HepG2 (cell line): ENCODE data around the gene MYOM1. TPM values are rescaled to one million over a fixed set of nuclear protein-coding genes. Genes with fewer than 3 reads are reported as not detected.

Experiments used
- CEBPG ChIP-seq: IDR thresholded peaks from 2 replicates; pipeline ENCODE4 v1.6.1; 2016
- CTCF ChIP-seq: sonication (generic); formaldehyde crosslinking; IDR thresholded peaks from 2 replicates; pipeline ENCODE4 v1.5.0; 2020; ENCODE audit warnings: mild to moderate bottlenecking, missing genetic modification reagents, moderate library complexity
- EED ChIP-seq: sonication (generic); formaldehyde crosslinking; IDR thresholded peaks from 2 replicates; pipeline ENCODE4 v1.5.0; 2020; ENCODE audit warnings: mild to moderate bottlenecking, missing genetic modification reagents
- ETS1 ChIP-seq: sonication (generic); formaldehyde crosslinking; IDR thresholded peaks from 2 replicates; pipeline ENCODE4 v1.4.0; 2020; ENCODE audit warnings: missing genetic modification reagents
- ETV6 ChIP-seq: sonication (generic); formaldehyde crosslinking; conservative IDR thresholded peaks from 2 replicates; pipeline ENCODE4 v1.4.0; 2020; ENCODE audit warnings: missing genetic modification reagents
- FOXA1 ChIP-seq, 2 experiments: fragments of 450-650 bp in 1 of 2; sonication (generic) in 1 of 2; formaldehyde crosslinking in 1 of 2; IDR thresholded peaks; 2 replicates each; pipeline versions ENCODE4 v1.4.0 to v1.6.1; 2016 to 2020; ENCODE audit warnings: missing genetic modification reagents in 1 of 2
- KLF12 ChIP-seq: sonication (generic); formaldehyde crosslinking; IDR thresholded peaks from 2 replicates; pipeline ENCODE4 v1.4.0; 2020; ENCODE audit warnings: missing genetic modification reagents, borderline replicate concordance
- MYNN ChIP-seq: sonication (generic); formaldehyde crosslinking; IDR thresholded peaks from 2 replicates; pipeline ENCODE4 v1.4.0; 2020; ENCODE audit warnings: mild to moderate bottlenecking, low read depth, missing genetic modification reagents
- PAWR ChIP-seq: sonication (generic); formaldehyde crosslinking; IDR thresholded peaks from 2 replicates; pipeline ENCODE4 v1.4.0; 2020; ENCODE audit warnings: missing genetic modification reagents, mild to moderate bottlenecking, borderline replicate concordance
- SAFB2 ChIP-seq: sonication (generic); formaldehyde crosslinking; IDR thresholded peaks from 2 replicates; pipeline ENCODE4 v1.5.1; 2020; ENCODE audit warnings: missing genetic modification reagents, low read depth, mild to moderate bottlenecking, borderline replicate concordance
- SSRP1 ChIP-seq: IDR thresholded peaks from 2 replicates; pipeline ENCODE4 v1.6.1; 2016; ENCODE audit warnings: control low read depth
- TOPORS ChIP-seq: sonication (generic); formaldehyde crosslinking; IDR thresholded peaks from 2 replicates; pipeline ENCODE4 v1.8.0; 2023; ENCODE audit warnings: mild to moderate bottlenecking, missing genetic modification reagents
- ZNF180 ChIP-seq: sonication (generic); formaldehyde crosslinking; IDR thresholded peaks from 2 replicates; pipeline ENCODE4 v1.4.0; 2020; ENCODE audit warnings: low read depth, missing genetic modification reagents, borderline replicate concordance
- ZNF326 ChIP-seq: sonication (generic); formaldehyde crosslinking; IDR thresholded peaks from 2 replicates; pipeline ENCODE4 v1.4.0; 2020; ENCODE audit warnings: missing genetic modification reagents, borderline replicate concordance
- ZNF34 ChIP-seq: sonication (generic); formaldehyde crosslinking; IDR thresholded peaks from 2 replicates; pipeline ENCODE4 v1.4.0; 2020; ENCODE audit warnings: mild to moderate bottlenecking, missing genetic modification reagents, borderline replicate concordance
- polyA plus RNA-seq, 8 experiments: library from polyadenylated mRNA; depleted of rRNA in 3 of 8; stranded (reverse) in 7 of 8; unstranded in 1 of 8; fragments of >200 nt; fragmentation: Illumina TruSeq in 4 of 8; extraction: Trizol in 4 of 8; gene quantifications; 2 replicates each; pipeline versions ENCODE4 v1.2.1 to v1.2.3, GENCODE V29; 2011 to 2016; ENCODE audit warnings: low read depth in 4 of 8, missing spikeins in 1 of 8, mixed read lengths in 1 of 8; ENCODE audit not compliant: insufficient read depth in 1 of 8
- total RNA-seq, 5 experiments: library from RNA; depleted of rRNA; stranded (reverse); fragments of >200 nt; fragmentation: Illumina TruSeq; extraction: Trizol; gene quantifications; 2 replicates each; pipeline ENCODE4 v1.2.3, GENCODE V29; 2016; ENCODE audit warnings: low read depth in 1 of 5
- TF ChIP-seq, protein P1 (sequence below): sonication (generic); formaldehyde crosslinking; IDR thresholded peaks from 2 replicates; pipeline ENCODE4 v1.4.0; 2020; ENCODE audit warnings: missing genetic modification reagents
- TF ChIP-seq, protein P2 (sequence below): sonication (generic); formaldehyde crosslinking; IDR thresholded peaks from 2 replicates; pipeline ENCODE4 v1.4.0; 2020; ENCODE audit warnings: low read depth, mild to moderate bottlenecking, missing genetic modification reagents
- TF ChIP-seq, protein P3 (sequence below): sonication (generic); formaldehyde crosslinking; IDR thresholded peaks from 2 replicates; pipeline ENCODE4 v1.5.1; 2020; ENCODE audit warnings: mild to moderate bottlenecking, missing genetic modification reagents, borderline replicate concordance

MYOM1 gene
- total and polyA plus RNA-seq, 2 of the 13 experiments (the other 11 are each of a cell fraction or from before 2014, with no cell fraction given) = 0.46 to 0.98 TPM

GRCh38 chr18:3246635-3247239 is 27.0 kb upstream of the MYOM1 start (continued):
- TF ChIP-seq KLF12 (CRISPR knock-in tag) = no peak
- no peak for TF ChIP-seq ETS1
- no peak for TF ChIP-seq EED (CRISPR knock-in tag)
- TF ChIP-seq, protein P1, sequence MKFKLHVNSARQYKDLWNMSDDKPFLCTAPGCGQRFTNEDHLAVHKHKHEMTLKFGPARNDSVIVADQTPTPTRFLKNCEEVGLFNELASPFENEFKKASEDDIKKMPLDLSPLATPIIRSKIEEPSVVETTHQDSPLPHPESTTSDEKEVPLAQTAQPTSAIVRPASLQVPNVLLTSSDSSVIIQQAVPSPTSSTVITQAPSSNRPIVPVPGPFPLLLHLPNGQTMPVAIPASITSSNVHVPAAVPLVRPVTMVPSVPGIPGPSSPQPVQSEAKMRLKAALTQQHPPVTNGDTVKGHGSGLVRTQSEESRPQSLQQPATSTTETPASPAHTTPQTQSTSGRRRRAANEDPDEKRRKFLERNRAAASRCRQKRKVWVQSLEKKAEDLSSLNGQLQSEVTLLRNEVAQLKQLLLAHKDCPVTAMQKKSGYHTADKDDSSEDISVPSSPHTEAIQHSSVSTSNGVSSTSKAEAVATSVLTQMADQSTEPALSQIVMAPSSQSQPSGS (CRISPR knock-in tag) = peak; percentile 19; the same call in 1 of the 2 replicates
- no peak for TF ChIP-seq MYNN (CRISPR knock-in tag)
- no peak for TF ChIP-seq ZNF326 (CRISPR knock-in tag)
- TF ChIP-seq SAFB2 (CRISPR knock-in tag) = no peak
- TF ChIP-seq TOPORS (CRISPR knock-in tag) = no peak
- no peak for TF ChIP-seq FOXA1 (IDR thresholded peaks at IDR 0.05)
- no peak for TF ChIP-seq FOXA1 (CRISPR knock-in tag; IDR thresholded peaks at IDR 0.05)
- no peak for TF ChIP-seq ZNF34 (CRISPR knock-in tag)
- TF ChIP-seq, protein P2, sequence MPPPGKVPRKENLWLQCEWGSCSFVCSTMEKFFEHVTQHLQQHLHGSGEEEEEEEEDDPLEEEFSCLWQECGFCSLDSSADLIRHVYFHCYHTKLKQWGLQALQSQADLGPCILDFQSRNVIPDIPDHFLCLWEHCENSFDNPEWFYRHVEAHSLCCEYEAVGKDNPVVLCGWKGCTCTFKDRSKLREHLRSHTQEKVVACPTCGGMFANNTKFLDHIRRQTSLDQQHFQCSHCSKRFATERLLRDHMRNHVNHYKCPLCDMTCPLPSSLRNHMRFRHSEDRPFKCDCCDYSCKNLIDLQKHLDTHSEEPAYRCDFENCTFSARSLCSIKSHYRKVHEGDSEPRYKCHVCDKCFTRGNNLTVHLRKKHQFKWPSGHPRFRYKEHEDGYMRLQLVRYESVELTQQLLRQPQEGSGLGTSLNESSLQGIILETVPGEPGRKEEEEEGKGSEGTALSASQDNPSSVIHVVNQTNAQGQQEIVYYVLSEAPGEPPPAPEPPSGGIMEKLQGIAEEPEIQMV = 0 out of 2 replicates have a peak, but pooled peaks have one; percentile 7
- no peak for TF ChIP-seq CEBPG (CRISPR knock-in tag)
- TF ChIP-seq PAWR (CRISPR knock-in tag) = no peak
- TF ChIP-seq SSRP1 (CRISPR knock-in tag) = no peak
- TF ChIP-seq, protein P3, sequence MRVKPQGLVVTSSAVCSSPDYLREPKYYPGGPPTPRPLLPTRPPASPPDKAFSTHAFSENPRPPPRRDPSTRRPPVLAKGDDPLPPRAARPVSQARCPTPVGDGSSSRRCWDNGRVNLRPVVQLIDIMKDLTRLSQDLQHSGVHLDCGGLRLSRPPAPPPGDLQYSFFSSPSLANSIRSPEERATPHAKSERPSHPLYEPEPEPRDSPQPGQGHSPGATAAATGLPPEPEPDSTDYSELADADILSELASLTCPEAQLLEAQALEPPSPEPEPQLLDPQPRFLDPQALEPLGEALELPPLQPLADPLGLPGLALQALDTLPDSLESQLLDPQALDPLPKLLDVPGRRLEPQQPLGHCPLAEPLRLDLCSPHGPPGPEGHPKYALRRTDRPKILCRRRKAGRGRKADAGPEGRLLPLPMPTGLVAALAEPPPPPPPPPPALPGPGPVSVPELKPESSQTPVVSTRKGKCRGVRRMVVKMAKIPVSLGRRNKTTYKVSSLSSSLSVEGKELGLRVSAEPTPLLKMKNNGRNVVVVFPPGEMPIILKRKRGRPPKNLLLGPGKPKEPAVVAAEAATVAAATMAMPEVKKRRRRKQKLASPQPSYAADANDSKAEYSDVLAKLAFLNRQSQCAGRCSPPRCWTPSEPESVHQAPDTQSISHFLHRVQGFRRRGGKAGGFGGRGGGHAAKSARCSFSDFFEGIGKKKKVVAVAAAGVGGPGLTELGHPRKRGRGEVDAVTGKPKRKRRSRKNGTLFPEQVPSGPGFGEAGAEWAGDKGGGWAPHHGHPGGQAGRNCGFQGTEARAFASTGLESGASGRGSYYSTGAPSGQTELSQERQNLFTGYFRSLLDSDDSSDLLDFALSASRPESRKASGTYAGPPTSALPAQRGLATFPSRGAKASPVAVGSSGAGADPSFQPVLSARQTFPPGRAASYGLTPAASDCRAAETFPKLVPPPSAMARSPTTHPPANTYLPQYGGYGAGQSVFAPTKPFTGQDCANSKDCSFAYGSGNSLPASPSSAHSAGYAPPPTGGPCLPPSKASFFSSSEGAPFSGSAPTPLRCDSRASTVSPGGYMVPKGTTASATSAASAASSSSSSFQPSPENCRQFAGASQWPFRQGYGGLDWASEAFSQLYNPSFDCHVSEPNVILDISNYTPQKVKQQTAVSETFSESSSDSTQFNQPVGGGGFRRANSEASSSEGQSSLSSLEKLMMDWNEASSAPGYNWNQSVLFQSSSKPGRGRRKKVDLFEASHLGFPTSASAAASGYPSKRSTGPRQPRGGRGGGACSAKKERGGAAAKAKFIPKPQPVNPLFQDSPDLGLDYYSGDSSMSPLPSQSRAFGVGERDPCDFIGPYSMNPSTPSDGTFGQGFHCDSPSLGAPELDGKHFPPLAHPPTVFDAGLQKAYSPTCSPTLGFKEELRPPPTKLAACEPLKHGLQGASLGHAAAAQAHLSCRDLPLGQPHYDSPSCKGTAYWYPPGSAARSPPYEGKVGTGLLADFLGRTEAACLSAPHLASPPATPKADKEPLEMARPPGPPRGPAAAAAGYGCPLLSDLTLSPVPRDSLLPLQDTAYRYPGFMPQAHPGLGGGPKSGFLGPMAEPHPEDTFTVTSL = 0 out of 2 replicates have a peak, but pooled peaks have one; percentile 38
- no peak for TF ChIP-seq ZNF180
- TF ChIP-seq ETV6 (CRISPR knock-in tag) = no peak
- no peak for TF ChIP-seq CTCF (CRISPR knock-in tag)
